HuH-7.5 (cell line): ENCODE measurements around the gene TTC7B.
"Not testable (repeated sequence)": the region's sequence is repeated elsewhere in the genome, so short reads cannot be mapped to it uniquely, and the experiment has no call there.

Experiments
- DNase-seq: peaks from one replicate; pipeline ENCODE4 v3.0.0; 2011; ENCODE audit warnings: low spot score

Gene TTC7B

DNA sequence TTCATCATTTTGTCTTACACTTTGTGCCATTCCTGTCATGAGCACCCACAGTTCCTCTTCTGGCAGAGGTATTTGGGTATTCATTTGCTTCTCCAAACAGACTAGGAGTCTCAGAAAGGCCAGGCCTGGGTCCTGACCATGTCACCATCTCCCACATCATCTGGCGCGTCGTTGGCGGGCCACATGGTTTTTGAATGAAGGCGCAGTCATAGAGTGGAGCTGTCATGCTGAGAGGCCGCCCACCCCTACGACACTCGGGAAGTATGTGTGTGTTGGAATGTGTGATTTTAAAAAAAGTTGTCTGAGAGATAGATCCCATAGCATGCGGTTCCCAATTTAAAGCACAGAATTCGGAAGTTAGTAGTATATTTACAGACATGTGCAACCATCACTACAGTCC is 15.6 kb upstream of the TTC7B start:
- no peak for DNase-seq

DNA sequence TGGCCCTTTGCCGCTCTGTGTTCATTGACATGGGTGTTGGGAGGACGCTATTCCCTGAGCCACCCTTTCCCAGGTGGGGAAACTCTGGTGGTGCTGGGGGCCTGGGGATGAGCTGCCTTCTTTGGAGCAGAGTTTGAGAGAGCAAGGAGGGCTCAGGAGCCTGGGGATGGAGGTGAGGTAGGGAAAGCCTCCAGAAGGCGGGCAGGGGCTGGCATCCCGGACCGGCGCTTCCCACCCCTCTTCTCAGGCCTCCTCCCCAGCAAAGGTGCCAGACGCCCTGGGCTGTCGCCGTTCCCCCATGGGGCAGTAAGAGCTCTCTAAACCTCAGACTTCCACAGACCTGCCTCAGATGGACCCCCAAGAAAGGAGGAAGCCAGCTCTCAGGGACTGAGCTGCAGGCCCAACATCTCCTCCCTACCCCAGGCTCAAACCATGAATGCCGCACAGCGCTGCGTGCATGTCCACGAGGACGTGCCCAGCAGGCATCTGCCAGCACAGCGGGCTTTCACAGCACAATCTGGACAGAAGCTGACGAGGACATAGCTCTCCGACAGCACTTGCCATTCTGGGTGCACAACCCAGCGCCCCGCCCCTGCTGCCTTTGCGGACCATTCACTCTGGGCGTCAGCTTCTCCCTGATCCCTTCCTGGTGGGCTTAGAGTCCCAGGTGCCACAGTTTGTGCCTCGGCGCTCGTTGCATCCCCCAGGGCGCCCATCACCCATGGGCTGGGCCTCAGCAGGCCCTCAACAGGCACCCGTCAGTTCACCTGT is 14.9 kb upstream of the TTC7B start:
- no peak for DNase-seq

DNA sequence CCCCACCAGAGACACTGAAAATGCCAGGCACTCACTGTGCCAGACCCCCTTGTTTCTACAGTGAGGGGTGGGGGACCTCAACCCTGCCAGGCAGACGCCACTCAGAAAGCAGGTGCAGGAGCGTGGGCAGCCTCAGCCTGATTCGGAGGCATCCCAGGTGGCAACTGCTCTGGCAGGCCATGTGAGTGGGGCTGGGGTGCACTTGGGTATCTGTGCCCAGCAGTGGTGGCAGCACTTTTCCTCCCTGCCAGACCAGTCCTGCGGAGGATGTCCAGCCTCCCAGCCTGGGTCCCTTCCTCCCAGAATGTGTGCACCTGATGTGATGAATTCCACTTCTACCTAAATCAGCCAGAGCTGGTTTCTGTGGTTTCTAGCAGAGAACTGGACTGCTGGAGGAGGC is 13.4 kb upstream of the TTC7B start:
- DNase-seq: no peak

DNA sequence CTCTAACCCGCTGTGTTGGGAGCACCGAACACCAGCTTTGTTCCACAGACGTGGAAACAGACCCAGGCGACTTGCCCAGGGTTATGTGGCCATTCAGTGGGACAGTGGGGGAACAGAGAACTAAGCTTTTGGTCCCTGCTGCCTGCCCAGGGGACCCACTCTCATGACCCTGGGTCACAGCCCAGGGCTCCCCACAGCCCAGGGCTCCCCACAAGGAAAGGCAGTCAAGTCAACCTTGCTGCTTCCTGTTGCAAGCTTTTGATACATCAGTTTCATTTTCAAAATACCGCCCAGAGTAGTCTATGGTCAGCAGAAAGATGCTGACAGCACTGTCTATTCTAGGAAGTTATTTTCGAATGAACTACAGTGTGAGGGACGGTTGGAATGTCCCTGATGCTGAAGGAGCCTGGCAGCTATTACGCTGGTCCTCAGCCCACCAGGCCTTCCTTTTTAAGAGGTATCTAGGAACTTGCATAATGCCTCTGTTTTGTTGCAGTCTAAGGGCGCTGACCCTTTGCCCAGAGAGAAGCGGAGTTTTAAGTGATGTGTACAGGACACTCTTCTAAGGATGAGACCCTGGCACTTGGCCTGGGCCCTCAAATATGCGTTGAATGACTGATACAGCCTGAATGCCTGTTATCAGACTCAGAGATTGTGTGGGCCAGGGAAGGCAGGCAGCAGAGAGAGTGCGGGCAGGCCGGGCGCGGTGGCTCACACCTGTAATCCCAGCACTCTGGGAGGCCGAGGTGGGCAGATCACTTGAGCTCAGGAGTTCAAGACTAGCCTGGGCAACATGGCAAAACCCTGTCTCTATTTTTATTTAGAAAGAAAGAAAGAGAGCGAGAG is 12.6 kb upstream of the TTC7B start:
- DNase-seq: no peak

DNA sequence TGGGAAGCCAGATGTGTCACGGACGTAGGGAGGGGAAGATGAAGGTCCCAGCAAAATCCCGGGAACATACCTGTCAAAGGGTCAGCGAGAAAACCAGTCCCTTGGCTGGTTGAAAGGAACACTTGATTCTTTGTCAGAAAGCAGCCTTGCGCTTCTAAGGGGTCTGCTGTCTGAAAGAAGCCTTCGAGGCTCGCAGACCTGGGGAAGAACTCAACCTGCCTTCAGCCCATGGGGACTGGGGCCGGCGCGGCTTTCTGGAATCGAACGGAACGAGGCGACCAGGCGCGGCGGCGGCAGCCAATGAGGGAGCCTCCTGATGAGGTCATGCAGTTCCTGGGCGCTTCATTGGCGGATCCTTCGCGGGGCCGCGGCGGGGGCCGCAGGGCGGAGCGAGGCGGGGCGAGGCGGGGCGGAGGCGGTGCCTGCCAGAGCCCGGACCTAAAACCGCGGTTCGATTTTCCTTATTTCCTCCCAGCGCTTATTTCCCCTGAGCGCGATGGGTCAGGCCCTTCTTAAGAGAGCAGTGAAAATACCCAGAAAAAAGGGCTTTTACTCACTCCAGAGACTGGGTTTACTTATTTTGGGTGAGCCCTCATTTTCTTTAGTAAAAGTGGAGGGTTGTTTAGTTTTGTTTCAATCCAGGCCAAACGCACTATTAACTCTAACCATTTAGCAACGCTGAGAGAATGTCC is 11.8 kb upstream of the TTC7B start:
- DNase-seq: peak; percentile 88

DNA sequence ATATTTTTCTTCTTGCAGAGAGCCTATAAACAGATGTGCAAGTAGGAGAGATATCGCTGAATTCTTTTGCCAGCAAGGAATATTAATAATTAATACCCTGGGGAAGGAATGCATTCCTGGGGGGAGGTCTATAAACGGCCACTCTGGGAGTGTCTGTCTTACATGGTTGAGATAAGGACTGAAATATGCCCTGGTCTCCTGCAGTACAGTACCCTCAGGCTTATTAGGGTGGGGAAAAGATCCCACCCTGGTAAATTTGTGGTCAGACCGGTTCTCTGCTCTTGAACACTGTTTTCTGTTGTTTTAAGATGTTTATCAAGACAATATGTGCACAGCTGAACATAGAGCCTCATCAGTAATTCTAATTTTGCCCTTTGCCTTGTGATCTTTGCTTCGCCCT is 7.3 kb upstream of the TTC7B start:
- not testable (repeated sequence) for DNase-seq

DNA sequence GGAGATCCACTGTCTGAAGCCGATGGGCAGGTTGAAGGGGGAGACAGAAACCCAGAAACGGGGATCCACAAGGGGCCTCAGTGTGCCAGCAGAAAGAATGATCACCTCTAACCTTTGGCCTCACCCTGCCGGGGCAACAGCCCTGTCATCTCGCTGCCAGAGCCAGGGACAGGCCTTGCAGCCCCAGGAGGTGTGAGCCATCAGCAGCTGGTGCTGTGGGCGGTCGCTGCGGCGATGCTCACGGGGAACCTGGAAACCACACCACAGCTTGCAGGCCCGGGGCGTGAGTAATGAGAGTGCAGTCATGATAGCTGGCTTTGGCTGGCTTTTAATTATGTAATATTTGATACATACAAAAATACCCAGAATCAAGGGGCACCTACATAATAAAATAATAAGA is 4.7 kb upstream of the TTC7B start:
- DNase-seq: no peak

DNA sequence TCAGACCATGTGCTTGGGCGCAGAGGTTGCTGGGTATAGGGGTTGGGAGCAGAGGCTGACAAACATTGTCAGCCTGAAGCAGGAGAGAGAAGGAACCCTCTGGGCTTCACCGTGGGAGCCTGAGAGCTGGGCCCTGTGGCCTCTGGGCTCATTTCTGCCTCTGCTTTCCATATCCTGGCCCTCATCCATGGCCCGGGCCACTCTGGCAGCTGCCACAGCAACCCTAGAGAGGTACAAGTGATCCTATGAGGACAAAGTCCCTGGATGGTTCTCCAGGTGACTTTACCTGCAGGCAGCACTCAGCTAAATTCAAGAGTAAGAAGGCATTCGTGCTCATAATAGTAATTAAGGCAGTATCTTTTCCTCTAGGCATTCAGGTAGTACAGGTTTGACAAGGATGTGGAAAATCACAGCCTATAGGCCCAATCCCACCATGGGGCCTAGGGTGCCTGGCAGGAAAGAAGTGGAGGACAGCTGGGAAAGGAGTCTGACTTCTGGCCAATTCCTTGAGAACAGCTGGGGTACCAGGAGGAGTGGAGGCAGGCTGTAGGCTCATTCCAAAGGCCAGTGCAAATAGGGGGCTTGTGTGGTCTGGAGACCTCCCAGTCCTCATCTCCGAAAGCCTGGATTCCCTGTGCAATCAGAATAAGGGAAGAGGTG is 3.6 kb upstream of the TTC7B start:
- no peak for DNase-seq

DNA sequence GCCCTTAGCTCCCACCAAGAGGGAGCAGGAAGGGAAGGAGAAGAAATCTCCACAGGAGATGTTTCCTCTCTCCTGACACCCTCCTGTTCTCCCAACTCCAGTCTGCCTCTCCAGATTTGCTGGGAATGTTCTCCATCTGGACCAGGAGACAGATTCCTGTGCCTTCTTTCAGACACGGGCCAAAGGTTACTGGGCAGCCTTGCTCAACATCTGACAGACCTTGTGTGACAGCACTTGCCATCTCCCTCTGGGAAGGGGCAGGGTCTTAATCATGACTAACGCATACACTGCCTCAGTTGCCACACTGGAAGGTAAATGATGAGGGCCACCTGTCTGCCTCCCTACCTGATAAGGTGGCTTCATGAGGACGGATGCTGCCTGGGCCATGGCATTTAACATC is 2.5 kb upstream of the TTC7B start:
- no peak for DNase-seq

DNA sequence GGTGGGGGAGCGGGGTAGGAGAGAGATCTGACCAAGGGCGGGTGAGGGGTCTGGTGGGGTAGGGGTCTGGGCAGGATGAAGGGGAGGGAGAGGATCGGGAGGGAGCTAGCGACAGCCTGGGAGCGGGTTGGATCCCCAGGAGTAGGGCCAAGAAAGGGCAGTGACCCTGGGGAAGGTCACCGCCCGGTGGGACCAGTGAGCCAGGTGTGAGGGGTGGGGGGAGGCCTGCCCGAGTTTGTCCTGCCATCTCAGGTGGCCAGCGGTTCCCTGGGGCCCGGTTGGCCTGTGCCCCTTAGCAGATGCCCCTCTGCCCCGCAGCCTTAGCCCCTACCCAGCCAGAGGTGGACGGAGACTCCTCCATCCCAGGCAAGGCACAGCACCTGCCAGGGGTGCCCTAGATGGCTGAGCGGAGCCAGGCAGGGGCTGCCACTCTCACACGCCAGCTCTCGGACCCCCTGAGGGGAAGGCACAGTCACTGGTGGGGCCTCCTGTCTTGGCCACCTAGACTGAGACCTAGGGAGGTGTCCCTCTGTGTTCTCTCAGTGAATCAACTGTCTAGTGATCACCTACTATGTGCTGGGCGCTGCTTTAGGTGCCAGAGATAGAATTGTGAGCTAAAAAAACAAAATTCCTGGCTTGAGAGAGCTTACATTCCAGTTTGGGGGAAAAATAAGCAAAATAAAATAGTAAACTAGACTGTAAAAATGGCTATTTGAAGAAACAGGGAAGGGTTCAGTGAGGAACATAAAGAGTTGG is 629 bp upstream of the TTC7B start:
- DNase-seq: no peak

DNA sequence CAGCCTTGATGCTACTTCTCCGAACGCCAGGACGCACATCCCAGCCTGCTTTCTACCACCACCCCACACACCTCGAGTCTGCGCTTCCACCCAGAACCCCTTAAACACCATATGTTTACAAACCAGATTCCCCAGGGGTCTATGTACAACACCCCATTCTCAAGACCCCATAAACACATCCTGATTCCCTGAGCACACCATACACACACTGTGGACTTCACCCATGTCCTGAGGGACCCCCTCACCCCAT is 733 bp downstream of the TTC7B start:
- DNase-seq: no peak

DNA sequence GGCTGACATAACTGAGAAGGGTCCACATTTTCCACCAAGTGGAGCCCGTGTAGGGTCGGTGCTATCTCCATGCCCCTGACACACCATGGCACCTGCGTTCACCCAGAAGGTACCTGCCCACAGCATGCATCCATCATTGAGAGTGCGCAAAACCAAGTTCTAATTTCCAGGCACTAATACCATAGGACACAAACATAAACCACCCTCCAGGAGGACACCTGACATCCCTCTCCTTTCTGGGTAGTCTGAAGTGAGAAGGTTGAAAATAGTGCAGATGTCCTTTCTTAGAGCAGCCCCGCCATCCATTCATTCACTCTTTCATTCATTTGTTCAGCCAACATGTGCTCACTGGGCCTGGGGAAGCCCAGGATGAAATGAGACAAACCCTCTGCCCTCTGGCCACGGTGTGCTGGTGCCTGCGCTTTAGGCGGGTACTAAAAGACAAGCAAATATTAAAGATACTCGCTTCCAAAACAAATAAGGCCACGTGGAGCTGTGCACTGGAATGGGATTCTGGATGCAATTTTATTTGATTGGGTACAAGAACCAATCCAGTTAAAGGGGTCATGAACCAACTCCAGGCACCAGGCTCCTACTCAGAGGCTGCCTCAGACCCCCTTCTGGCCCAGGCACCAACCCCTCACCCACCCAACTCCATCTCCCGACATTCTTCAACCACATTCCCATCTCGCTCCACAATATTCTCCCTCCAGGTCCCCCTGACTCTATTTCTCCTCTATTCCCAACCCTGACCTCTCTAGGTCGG is 1.2 kb downstream of the TTC7B start:
- no peak for DNase-seq

DNA sequence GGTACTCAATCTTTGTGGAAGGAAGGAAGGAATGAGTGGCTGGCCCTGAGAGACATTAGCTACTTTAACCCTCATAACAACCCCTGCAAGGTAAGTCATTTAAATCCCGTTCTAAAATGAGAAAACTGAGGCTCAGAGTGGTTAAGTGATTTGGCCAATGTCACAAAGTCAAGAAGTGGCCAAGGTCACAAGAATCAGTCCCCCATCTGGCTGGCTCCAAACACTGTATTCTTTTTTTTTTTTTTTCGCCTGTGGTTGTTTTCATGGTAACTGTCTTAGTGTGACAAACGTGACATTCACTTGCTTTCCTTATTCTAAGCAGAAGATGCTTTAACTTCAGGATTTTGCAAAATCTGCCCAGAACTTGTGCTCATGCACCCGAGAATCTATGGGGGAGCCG is 2.8 kb downstream of the TTC7B start:
- no peak for DNase-seq

DNA sequence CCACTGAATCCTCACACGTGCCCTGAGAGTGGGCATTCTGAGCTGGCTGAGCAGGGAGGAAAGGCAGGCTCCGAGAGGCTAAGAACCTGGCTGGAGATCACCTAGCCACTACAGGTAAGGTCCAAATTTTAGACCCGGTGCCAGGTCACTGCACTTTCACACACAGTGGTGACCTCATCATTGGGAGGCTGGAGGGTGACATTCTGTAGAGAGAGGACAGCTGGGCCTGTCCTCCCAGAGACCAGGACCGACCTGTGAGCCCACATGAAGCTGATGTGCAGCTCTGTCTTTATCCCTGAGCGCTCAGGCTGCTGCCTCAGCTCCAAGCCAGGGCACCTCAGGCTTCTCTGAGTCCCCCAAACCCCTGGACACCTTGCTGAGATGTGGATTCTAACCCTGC is 4.1 kb downstream of the TTC7B start:
- DNase-seq: no peak

DNA sequence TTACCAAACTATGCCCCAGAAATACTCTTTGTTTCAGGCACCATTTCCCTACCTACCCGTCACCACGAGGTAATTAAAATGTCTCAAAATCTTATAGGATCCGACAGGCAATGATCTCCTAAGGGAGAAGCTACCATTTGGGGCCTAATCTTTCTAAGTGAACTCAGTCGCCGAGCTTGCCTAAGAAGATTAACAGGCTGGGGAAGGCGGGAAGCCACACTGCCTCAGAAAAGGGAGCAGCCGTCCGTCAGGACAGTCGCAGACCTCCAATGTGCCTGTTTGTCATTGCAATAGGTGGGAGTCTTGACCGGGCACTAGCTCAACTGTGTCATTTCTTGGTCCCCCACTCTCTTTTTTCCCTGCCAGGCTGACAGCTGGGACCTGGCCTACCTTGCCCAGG is 4.6 kb downstream of the TTC7B start:
- DNase-seq: no peak

DNA sequence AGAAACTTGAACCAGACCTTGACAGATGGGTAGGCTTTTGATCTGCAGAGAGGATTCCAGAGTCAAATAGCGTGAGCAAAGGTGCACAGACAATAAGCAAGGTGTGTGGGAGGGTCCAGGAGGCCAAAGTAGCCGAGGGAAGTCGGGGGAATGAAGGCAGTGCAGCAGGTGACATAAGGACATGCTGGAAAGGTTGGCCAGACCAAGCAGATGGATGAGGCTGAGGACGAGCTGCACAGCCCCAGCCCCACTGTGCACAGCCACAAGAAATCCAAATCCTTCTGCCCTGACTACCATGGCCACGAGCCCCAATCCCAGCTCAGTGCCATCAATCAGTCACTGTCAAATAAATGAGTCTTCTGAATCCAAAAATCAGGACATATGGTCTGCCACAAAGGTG is 5.4 kb downstream of the TTC7B start:
- DNase-seq: no peak

DNA sequence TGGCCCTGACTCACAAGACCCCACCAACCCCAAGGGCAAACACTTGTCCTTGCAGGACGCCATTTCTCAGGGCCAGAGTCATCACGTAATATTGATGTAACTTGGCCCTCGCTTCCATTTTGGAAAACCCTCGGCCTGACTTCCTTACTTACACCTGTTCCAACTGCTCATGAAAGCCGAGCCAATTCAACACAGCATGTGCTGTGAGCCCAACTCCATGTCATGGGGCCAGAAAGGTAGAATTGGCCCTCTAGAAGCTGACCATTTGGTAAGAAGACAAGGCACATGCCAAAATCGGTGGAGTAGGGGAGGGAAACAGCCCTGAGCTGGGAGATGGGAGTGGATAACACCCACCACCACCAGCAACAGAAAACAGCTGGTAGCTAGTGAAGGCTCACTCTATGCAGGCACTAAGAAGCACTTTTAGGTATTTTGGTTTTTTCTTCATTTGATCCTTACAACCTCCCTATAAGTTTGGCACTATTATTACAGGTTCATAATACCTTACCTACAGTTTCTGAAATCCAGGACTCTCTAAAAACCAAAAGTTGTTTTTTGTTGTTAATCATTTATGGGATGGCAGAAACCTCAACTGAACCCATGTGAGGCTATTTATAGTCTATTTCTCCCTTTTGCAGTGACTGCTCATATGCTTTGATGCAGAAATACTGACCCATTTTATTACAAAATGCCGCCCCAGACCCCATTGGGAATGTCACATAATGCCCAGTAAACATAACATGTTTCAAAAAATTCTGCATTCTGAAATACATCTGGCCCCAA is 6.5 kb downstream of the TTC7B start:
- no peak for DNase-seq

DNA sequence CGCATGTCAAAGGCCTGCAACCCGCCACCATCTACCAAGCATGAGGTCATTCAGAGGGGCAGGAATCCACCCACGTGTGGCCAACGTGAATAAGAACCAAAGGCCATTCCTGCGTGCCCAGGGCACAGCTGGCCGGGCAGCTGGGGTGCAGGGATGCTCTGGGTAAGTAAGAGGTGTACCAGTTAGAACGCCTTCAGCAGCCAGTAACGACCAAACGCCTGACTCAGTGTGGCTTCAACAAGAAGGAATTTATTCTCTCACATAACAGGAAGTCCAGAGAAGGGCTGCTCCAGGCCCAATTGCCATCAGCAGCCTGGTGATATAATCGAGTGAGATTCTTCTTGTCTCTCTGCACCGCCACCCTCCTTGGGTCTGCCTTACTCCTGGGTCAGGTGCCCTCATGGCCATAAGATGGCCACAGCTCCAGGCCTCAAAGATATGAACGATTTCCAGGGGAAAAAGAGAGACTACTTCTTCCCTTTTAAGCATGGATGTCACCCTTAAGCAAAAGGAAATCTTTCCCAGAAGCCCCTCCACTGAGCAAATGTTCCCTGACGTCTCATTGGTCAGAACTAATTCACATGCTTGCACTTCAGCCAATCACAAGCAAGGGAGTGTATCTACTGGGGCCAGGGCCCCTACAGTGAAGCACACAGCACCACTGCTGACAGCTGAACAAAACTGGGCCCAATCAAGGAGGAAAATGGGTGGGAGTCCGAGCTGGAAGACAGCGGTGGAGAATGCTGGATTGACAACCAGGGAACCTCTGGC is 7.3 kb downstream of the TTC7B start:
- no peak for DNase-seq

DNA sequence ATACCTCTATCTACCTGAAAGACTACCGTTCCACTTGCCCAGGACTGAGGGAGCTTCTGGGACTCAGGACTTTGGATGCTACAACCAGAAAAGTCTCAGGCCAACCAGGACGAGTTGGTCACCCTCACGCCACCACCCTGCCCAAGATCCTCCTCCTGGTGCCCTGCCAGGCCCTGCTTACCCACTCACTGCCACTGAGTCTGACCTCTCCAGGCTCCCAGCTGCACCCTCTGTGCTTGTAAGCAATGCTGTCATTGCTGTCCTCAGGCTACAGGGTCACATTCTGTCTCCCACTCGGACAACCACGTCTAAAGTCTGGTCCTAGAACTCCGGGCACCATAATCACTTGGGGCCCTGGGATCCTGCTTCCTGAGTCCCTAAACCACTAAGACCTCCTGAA is 9.2 kb downstream of the TTC7B start:
- DNase-seq: no peak
